Middle frontal gyrus (tissue), 1 donor: ENCODE measurements around the gene IMPA2.
A peak's percentile ranks its signal among the peaks of the same experiment; 100 is the strongest.
"Not testable (repeated sequence)": the region's sequence is repeated elsewhere in the genome, so short reads cannot be mapped to it uniquely, and the experiment has no call there.

Source experiments
- DNase-seq: peaks from one replicate; pipeline ENCODE4 v3.0.0-alpha.2; 2015; ENCODE audit warnings: low spot score; ENCODE audit errors: extremely low spot score

The IMPA2 gene

DNA sequence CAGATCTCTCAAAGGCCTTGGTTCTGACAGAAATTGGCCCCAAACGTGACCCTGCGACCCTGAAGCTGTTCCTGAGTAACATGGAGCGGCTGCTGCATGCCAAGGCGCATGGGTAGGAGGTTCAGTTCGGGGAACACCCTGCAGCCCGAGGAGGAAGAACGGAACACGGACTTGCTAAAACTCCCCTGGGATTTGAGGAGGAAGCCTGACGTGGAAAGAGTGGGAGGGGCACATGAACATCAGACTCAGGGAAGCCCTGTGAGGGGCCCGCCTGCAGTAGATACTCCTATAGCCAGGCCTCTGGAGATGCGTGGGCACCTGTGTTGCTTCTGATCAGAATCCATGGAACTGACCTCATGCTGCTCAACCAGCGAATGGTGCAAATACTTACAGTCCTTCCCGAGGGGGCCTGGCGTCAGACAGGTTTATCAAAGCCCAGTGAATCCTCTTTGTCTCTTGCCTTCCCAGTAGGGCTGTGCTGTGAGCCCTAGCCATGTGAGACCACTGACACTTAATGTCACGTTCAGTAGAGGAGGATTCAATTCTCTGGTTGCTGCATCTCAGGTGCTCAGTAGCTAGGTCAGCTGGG is 46.8 kb downstream of the IMPA2 start:
- no peak for DNase-seq

DNA sequence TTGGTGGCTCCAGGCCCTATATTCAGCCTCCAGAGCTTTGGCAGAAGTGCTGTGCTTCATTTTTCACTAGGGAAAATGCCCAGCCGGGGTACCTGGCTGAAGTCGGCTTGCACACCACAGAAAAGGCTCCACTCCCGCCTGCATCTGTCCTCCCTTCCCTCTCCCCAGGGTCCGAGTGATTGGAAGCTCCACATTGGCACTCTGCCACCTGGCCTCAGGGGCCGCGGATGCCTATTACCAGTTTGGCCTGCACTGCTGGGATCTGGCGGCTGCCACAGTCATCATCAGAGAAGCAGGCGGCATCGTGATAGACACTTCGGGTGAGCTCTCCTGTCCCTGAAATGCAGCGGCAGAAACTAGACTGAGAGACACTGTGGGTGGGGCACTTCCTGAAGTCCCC is 47.4 kb downstream of the IMPA2 start:
- DNase-seq = no peak

DNA sequence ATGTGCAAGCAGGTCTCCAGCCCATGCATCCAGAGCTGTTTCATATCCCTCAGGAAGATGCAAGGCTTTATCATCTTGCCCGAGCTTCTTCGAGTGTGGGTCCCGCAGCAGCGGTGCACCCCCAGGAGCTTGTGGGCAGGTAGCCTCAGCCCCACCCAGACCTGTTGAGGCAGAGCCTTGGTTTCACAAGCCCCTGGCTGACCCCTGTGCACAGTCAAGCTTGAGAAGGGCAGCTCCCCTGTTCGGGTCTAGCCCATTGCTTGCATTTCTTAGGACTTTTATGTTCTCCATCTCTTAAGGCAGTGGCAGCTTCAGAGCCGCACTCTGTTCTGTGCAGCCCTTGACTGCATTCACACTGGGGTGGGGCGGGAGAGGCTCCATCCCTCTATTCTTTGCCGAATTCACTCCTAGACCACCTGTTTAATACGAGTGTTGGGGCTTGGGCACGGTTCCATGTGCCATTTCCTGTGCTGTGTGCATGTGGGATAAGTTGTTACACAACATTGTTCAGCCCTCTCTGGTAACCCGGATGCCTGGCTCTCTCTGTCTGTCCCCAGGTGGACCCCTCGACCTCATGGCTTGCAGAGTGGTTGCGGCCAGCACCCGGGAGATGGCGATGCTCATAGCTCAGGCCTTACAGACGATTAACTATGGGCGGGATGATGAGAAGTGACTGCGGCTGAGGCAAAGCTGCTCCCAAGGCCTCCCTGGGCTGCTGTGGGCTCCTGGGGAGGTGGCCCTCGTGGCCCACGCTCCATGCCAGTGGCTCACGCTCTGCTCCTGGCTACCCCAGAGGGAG is 48.7 kb downstream of the IMPA2 start:
- no peak for DNase-seq

DNA sequence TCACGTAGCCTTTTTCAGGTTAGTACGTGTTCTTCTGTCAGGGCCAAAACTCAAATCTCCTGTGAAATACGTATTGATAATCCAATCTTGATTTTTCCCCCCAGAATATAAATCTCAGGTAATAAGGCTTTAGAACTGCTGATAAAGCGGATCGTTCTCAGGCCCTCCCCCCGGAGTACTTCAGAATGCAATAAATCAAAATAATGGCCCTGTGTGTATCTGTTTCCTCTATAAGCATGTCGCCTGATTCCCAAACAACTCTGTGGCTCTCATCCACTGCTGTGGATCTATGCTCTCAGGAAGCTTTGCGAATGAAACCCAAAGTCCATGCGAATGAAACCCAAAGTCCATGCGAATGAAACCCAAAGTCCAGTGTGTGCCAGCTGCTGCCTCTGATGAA is 49.4 kb downstream of the IMPA2 start:
- no peak for DNase-seq

DNA sequence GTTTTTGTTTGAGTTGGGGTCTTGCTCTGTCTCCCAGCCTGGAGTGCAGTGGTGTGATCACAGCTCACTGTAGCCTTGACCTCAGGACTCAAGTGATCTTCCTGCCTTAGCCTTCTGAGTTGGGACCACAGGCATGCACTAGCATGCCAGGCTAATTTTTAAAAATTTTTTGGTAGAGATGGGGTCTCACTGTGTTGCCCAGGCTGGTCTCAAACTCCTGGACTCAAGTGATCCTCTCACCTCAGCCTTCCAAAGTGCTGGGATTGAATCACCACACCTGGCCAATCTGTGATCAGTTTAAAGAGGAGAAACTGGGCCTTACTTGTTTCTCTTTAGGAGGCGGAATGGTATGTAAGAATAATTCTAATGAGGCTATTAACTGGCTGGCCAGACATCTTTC is 49.9 kb downstream of the IMPA2 start:
- DNase-seq = no peak

DNA sequence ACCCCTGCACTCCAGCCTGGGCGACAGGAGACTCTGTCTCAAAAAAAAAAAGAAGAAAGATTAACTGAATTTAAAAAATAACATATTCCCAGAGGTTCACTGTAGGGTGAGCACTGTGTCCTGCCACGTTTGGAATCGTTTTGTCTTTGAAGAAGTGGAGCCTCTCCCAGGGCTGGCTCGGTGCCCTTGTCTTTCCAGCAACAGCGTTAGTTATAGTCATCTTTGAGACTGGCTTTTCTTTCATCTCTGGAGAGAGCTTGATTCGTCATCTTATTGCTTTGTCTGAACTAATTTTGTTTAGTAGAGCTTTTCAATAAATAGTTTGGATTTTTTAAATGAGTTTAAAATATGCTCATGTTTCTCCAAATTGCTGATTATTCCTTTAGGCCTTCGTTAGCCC is 50.5 kb downstream of the IMPA2 start:
- DNase-seq = no peak

DNA sequence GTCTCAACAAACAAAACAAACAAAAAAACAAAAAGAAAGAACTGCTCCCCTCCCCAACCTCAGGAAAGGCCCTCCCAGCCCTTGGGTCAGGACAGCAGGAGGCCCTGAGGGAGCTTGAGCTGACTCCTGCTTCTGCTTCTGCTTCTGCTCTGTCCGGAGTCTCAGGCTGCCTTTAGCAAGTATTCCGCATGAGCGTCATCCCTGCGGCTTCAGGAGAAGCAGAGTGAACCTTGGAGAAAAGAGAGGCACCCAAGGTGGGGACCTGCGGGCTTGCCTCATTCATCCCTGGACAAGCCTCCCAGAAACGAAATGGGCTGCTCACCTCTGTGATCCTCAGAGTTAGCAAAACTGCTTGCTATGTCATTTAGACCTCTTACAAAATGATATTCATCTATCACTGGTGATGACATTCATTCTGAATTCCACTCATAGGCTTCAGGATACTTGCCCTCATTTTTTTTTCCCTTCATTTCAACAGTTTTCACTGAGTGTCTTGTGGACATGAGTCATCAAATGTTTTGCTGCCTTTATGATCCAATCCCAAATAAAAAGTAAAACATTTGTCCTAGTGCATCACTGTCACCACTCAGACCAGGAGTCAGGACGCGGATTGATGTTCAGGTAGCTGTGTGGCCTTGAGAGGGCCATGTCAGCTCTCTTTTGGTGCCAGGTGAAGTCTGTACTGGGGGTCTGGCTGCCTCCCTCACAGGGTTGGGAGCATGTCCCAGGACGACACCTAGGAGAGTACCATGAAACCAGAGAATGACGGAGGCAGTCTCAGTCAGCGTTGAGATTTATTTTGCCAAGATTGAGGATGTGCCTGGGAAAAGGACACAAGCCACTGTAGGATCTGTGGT is 51.7 kb downstream of the IMPA2 start:
- DNase-seq = no peak

DNA sequence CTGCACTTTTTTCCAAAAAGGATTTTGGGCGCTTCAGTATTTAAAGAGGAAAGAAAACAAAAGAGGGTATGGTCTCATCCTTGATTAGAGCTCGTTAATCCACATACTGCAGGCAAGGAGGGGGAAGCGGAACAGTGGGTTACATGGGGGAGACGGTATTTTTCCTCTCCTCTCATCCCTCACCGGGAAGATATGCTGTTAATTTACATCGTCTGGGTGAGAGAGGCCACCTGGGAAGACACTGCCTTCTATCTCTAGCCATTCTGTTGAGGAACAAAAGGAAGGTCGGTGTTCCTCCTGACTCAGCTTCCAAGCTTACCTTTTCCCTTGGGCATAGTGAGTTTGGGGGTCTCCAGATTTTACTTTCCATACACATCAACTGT is 52.3 kb downstream of the IMPA2 start:
- no peak for DNase-seq

DNA sequence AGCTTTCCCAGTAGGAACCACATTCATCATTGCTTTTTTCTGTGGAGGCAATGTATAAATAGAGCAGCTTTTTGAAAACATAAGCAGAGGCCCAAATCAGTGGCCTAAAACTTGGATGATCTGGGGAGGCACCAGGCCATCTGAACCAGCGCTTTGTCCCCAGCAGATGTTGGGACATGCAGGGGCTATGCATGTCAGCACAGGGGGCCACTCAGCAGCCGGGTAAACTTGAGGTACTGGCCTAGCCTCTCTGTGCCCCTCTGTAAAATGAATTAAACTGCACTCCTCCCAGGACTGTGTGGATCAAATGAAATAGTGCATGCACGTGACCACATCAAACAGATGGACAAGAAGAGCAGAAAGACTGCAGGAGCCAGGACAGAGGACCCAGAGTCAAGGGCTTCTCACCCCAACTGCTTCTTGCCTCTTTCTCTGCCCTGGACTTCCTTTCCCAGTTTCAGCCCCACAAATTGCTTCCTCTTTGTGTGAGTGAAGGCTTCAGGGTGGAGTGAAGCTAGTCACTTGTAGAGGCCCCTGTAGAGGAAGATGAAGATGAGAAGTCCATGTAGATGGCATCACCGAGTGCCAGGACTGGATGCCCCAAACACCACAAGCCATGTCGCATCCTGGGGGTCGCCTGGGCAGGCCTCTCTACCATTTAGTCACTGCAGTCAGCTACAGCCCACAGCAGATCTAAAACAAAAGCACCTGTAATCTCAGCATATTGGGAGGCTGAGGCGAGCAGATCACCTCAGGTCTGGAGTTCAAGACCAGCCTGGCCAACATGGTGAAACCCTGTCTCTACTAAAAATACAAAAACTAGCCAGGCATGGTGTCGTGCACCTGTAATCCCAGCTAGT is 53.2 kb downstream of the IMPA2 start:
- no peak for DNase-seq

DNA sequence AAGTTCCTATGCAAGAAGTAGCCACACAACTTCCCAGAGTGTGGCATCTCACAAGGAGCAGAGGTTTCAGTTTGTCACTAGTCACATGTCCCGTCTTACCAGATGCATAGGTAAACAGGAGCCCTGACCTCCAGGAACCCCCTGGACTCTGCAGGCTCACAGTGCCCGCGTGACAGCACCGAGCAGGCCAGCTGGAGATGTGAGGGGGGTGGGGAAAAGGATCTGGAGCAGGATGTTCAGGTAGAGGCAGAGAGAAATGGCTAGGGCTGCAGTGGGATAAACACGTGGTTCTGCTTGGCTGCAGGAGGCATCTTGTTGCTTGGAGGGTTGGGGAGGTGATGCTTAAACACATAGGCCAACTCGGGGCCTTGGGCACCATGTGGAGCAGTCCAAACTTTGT is 54.2 kb downstream of the IMPA2 start:
- no peak for DNase-seq

DNA sequence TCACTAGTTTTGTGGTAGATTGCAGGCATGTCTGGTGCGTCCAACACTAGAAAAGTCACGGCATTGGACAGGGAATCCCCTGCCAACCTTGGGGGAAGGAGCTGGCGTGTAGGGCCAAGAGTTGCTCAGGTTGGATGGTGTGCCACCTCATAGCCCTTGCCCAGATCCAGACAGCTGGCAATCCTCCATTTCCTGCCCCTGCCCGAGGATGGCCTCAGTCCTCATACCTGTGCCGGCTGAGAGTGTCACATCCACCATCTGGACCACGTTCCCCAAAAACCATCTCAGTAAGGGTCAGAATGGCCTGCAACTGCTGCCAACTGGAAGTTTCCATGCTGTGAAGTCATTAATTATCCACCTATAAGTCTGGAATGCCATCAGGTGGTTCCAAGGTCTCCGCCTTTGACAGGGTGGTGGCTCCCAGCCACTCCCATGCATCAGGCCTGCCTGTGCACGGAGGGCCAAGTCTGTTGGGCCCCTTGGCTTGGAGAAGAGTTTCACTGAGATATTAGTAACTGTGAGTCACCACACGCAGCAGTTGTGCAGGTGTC is 55.0 kb downstream of the IMPA2 start:
- DNase-seq = no peak

DNA sequence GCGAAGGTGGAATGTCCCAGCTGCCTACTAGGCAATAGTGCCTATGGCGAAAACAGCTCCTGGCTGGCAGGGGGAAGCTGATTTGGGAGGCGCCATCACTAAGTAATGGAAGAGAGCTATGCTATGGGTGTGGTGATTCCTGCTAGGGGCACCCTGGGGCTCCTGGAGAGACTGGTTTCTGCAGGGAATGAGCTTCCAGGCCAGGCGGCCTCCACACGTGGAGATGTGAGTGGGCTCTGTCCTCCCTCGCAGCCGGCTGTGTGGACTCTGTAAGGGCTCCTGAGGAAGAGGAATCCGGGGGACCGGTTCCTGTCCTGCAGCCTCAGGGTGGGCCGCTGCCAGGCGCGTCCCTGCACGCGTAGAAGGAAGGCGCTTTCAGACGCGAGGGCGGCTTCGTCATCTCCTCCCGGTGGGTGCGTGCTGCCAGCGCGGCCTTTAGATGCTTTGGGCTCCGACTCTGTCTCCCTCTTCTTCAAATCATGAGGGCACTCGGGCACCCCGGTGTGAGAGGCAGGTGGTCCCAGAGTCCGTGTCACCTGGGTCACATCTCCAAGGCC is 56.9 kb downstream of the IMPA2 start:
- DNase-seq = no peak

DNA sequence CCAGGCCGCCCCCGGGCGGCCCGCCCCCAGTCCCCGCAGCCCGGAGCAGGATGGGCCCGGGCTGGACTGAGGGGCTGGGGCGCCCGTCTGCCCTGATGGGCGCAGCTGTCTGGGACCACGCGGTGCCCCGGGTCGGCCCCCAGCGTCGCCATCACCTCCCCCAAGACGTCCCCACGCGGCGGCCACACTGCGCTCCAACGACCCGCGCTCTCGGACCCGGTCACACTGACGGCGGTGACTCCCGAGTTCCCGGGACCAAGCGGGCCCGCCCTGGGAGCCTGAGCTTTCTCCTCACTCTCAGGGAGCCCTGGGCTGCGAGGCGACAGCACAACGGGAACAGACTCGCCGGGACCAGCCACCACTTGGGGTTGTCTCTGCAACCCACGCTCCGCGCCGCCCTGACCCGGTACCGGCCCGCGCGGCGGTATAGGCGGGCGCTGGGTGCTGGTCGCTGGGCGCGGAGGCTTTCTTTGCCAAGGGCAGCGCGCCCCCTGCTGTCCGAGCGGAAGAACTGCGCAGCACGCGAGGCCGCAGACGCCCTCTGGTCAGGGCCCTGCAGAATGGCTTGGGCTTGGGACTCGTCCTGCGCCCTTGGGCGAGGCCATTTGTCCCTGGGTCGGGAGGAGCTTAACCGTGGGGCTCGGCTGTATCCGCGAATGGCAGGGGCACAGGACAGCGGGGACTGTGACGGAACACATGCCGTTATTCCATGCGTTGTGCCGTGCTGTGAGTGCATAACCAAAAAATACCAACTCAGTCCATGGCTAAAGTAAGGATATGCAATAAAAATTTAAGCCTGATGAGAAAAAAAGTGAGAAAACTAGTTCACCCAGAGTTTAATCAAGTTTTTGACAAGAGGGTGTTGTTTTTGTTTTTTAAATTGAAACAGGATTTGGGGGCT is 57.6 kb downstream of the IMPA2 start:
- peak; percentile 55 for DNase-seq

DNA sequence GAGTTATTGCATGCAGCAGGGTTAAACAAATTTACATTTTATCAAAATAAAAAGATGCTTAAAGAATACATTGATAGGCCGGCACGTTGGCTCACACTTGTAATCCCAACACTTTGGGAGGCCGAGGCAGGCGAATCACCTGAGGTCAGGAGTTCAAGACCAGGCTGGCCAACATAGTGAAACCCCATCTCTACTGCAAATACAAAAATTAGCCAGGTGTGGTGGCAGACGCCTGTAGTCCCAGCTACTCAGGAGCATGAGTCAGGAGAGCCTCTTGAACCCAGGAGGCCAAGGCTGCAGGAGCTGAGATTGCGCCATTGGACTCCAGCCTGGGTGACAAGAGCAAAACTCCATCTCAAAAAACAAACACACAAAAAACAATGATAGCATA is 58.2 kb downstream of the IMPA2 start:
- DNase-seq = not testable (repeated sequence)

DNA sequence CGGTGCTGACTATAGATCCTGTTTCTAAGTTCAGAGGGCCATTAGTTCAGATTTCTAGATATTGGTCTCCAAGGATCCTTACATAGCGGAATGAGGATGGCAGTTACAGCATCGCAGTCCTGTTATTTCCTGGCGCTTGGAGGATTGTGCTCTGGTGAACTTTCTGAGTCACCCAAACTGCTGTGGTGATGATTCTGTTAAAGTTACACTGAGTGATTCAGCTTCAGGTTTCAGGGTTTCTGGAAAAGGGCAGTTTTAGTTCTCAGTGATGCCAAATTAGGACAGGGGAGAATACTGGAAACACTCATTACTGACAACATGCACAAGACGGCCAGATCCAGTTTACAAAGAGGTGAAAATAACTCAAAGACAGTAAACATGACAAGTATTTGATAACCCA is 60.3 kb downstream of the IMPA2 start:
- DNase-seq = no peak

DNA sequence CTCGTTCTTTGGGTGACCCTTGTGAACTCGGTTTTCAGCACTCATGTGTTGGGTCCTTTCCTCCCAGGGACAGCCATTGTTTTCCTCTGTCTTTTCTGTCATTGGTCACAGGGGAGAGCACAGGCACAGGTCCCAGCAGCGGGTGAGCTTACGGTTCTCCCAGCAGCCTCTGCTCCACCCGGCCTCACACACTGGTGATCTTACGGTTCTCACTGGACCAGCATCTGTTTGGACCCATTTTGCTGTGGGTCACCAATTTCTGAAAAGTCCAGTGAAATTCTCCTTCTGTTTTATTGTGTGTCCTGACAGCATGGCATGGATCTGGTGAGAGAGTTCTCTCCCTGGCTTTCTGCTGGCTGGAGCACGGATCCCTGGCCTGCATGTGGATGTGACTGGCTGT is 62.5 kb downstream of the IMPA2 start:
- DNase-seq = no peak

DNA sequence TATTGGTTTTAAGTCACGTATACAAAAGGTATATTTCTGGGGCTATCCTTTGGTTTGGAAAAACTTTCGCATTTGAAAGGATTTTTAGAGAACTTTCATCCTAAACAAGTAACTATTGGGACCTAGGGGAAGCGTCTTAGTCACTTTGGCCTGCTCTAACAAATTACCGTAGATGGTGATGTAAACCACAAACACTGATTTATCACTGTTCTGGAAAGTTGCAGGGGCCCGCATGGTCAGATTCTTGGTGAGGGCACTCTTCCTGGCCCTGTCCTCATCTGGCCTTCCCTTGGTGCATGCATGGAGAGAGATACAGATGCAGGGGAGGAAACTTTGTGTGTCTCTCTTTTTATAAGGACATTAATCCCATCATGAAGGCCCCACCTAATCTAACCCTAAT is 63.3 kb downstream of the IMPA2 start:
- DNase-seq = no peak

DNA sequence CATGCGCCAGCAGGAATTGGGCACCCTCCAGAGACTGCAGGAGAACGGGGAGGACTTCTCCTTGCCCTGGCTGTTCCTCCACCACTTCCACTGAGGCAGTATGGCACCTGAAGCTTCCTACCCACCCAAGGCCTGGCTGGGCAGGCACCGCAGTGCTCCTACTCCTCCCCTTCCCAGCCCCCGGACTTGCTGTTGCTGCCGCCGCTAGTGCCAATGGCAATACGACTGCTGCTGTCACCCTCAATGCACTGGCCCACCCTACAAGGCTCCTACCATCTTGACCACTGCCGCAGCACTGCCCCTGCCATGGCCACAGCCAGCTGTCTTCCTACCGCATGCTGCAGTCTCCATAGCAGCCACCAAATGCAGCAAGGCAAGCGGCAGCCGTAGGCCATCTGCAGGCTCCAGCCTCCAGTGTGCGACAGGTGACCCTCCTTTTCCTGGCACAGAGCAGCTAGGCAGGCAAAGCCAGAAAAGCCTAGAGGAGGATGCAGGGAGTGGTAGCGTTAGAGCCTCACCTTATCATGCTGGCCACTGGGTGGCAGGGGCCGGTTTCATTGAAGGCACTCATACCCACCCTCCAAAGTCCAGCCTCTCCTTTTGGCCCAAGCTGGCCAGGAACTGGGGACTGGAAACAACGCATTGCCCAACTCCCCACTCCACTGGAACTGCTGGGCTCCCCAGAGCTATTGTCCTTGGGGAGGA is 64.9 kb downstream of the IMPA2 start:
- DNase-seq = no peak

DNA sequence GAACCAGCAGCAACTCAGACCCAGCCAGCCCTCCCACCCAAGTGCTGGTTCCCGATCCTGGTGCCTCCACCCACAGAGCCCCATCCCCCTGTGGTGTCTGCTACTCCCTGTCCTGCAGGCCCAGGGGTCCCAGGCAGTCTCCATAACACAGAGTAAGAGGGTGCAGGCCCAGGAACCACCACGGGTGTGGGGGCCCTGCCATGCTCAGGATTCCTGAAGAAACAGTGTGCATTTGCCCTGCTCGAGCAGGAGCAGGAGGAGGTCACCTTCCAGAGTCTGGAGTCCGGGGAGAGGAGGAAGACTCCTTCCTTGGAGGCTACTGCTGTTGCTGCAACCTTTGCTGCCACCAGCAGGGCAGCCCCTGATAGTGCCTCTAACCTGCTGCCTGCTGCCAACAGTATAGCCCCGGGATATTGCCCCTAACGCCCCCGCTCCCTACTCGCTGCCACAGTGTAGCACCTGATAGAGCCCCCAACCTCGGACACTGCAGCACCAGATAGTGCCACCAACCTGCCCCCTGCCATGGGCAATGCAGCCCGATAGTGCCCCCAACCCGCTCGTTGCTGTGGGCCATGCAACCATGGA is 65.5 kb downstream of the IMPA2 start:
- no peak for DNase-seq
